GM18868 (cell line): ENCODE results near the gene KCNQ2.

Source experiments
- ATAC-seq: cut with Tn5 transposase; IDR thresholded peaks from one replicate; pipeline ENCODE4 v1.9.1; 2021; ENCODE audit warnings: mild to moderate bottlenecking, moderate library complexity; ENCODE audit not compliant: unreplicated experiment

The KCNQ2 gene

GRCh38 chr20:63439866-63440265 is 32.6 kb downstream of the KCNQ2 start:
- no peak for ATAC-seq

- ATAC-seq: no peak
These were observed 34.3 kb downstream of the KCNQ2 start for GRCh38 chr20:63438121-63438520.

- ATAC-seq: no peak
These were observed 36.9 kb downstream of the KCNQ2 start for GRCh38 chr20:63435552-63435951.

GRCh38 chr20:63434599-63435378 is 37.7 kb downstream of the KCNQ2 start:
- peak; percentile 47 for ATAC-seq

- no peak for ATAC-seq
These were observed 38.5 kb downstream of the KCNQ2 start for GRCh38 chr20:63433756-63434531.

- ATAC-seq: no peak
These were observed 39.1 kb downstream of the KCNQ2 start for GRCh38 chr20:63433351-63433750.

- ATAC-seq: no peak
These were observed 39.7 kb downstream of the KCNQ2 start for GRCh38 chr20:63432577-63433325.

GRCh38 chr20:63431944-63432343 is 40.5 kb downstream of the KCNQ2 start:
- ATAC-seq: no peak

GRCh38 chr20:63430891-63431290 is 41.6 kb downstream of the KCNQ2 start:
- ATAC-seq: no peak

GRCh38 chr20:63429992-63430391 is 42.5 kb downstream of the KCNQ2 start:
- ATAC-seq: no peak

GRCh38 chr20:63428906-63429575 is 43.4 kb downstream of the KCNQ2 start:
- no peak for ATAC-seq

GRCh38 chr20:63427724-63428330 is 44.6 kb downstream of the KCNQ2 start:
- ATAC-seq: no peak

GRCh38 chr20:63427206-63427605 is 45.2 kb downstream of the KCNQ2 start:
- no peak for ATAC-seq

- ATAC-seq: no peak
These were observed 46.5 kb downstream of the KCNQ2 start for GRCh38 chr20:63425846-63426485.

- no peak for ATAC-seq
These were observed 47.8 kb downstream of the KCNQ2 start for GRCh38 chr20:63424613-63425012.

- ATAC-seq: no peak
These were observed 48.7 kb downstream of the KCNQ2 start for GRCh38 chr20:63423751-63424150.

GRCh38 chr20:63422653-63423052 is 49.8 kb downstream of the KCNQ2 start:
- ATAC-seq: no peak

- no peak for ATAC-seq
These were observed 50.5 kb downstream of the KCNQ2 start for GRCh38 chr20:63421913-63422312.

- ATAC-seq: no peak
These were observed 51.3 kb downstream of the KCNQ2 start for GRCh38 chr20:63421094-63421692.
